Right cardiac atrium (tissue), 5 donors: ENCODE data around the gene DTX3. TPM values are rescaled to one million over a fixed set of nuclear protein-coding genes. Genes with fewer than 3 reads are reported as not detected.

Experiments used
- polyA plus RNA-seq: library from polyadenylated mRNA; stranded (reverse); fragments of 200-250 nt; gene quantifications from one replicate; pipeline ENCODE4 v1.2.3, GENCODE V29; 2013
- total RNA-seq, 4 donors: library from RNA; stranded (reverse); fragmentation: NEBNext Ultra II Directional; extraction: Animal tissue kit (Norgen Biotek cat#: 25700); gene quantifications; one replicate each; pipeline ENCODE4 v1.2.1, GENCODE V29; 2021
- donor health status: healthy with polysubstance abuse.
- donor health status: DM: no; HTN: yes; CAD: no.
- donor health status: DM: no; HTN: no; CAD: no.
- donor health status: DM: no; HTN: yes; CAD: no; lungs with severe emphysema.
- donor health status: DM: yes; HTN: yes; CAD: no.

The DTX3 gene
- total and polyA plus RNA-seq, 5 donors, result 28.9 to 44.6 (median 37.4) TPM

Other genes with a start within 250 kb of the DTX3 start
- 10 to 100 TPM; 68.3 to 85.2 (median 76.5) TPM for gene R3HDM2, start 173.8 kb upstream of the DTX3 start, total RNA-seq
- gene R3HDM2, start 173.8 kb upstream of the DTX3 start, polyA plus RNA-seq, result 23.1 TPM
- not detected for gene INHBC, start 170.0 kb upstream of the DTX3 start, total RNA-seq
- not detected for gene INHBC, start 170.0 kb upstream of the DTX3 start, polyA plus RNA-seq
- not detected for gene INHBE, start 149.5 kb upstream of the DTX3 start, total RNA-seq
- gene INHBE, start 149.5 kb upstream of the DTX3 start, polyA plus RNA-seq, result not detected
- gene GLI1, start 145.0 kb upstream of the DTX3 start, total RNA-seq, result 1 to 10 TPM; 1.6 to 3.1 (median 2.5) TPM
- 0.59 TPM for gene GLI1, start 145.0 kb upstream of the DTX3 start, polyA plus RNA-seq
- gene ARHGAP9, start 125.0 kb upstream of the DTX3 start, total RNA-seq, result 10 to 100 TPM in 1 of 4 donors, 1 to 10 TPM in 3; 4.8 to 10.2 (median 7.5) TPM
- gene ARHGAP9, start 125.0 kb upstream of the DTX3 start, polyA plus RNA-seq, result 3.0 TPM
- 10 to 100 TPM; 68.6 to 89.8 (median 72.8) TPM for gene MARS1, start 116.8 kb upstream of the DTX3 start, total RNA-seq
- gene MARS1, start 116.8 kb upstream of the DTX3 start, polyA plus RNA-seq, result 54.9 TPM
- 10 to 100 TPM; 21.8 to 34.7 (median 22.3) TPM for gene DDIT3, start 84.3 kb upstream of the DTX3 start, total RNA-seq
- gene DDIT3, start 84.3 kb upstream of the DTX3 start, polyA plus RNA-seq, result 54.6 TPM
- gene MBD6, start 82.0 kb upstream of the DTX3 start, total RNA-seq, result 10 to 100 TPM; 35.7 to 50.9 (median 41.6) TPM
- 16.4 TPM for gene MBD6, start 82.0 kb upstream of the DTX3 start, polyA plus RNA-seq
- 10 to 100 TPM; 88.6 to 92.4 (median 89.5) TPM for gene DCTN2, start 57.6 kb upstream of the DTX3 start, total RNA-seq
- 99.2 TPM for gene DCTN2, start 57.6 kb upstream of the DTX3 start, polyA plus RNA-seq
- gene KIF5A, start 54.8 kb upstream of the DTX3 start, total RNA-seq, result under 1 TPM; 0.09 to 0.31 (median 0.20) TPM
- 0.20 TPM for gene KIF5A, start 54.8 kb upstream of the DTX3 start, polyA plus RNA-seq
- gene PIP4K2C, start 13.6 kb upstream of the DTX3 start, total RNA-seq, result 10 to 100 TPM; 14.9 to 17.1 (median 15.6) TPM
- gene PIP4K2C, start 13.6 kb upstream of the DTX3 start, polyA plus RNA-seq, result 8.7 TPM
- 10 to 100 TPM; 14.0 to 22.6 (median 18.1) TPM for gene ARHGEF25, start 6.6 kb downstream of the DTX3 start, total RNA-seq
- gene ARHGEF25, start 6.6 kb downstream of the DTX3 start, polyA plus RNA-seq, result 21.3 TPM
- 1 to 10 TPM; 1.2 to 2.5 (median 2.2) TPM for gene B4GALNT1, start 28.4 kb downstream of the DTX3 start, total RNA-seq
- 3.3 TPM for gene B4GALNT1, start 28.4 kb downstream of the DTX3 start, polyA plus RNA-seq
- gene OS9, start 89.3 kb downstream of the DTX3 start, total RNA-seq, result 100 to 1,000 TPM; 145 to 168 (median 154) TPM
- gene OS9, start 89.3 kb downstream of the DTX3 start, polyA plus RNA-seq, result 127 TPM
- gene AGAP2, start 133.9 kb downstream of the DTX3 start, total RNA-seq, result under 1 TPM; 0.53 to 0.91 (median 0.72) TPM
- 1.7 TPM for gene AGAP2, start 133.9 kb downstream of the DTX3 start, polyA plus RNA-seq
- 10 to 100 TPM; 31.5 to 41.3 (median 34.5) TPM for gene TSPAN31, start 140.2 kb downstream of the DTX3 start, total RNA-seq
- gene TSPAN31, start 140.2 kb downstream of the DTX3 start, polyA plus RNA-seq, result 43.9 TPM
- gene CDK4, start 147.5 kb downstream of the DTX3 start, total RNA-seq, result 10 to 100 TPM; 50.9 to 53.9 (median 53.4) TPM
- 29.7 TPM for gene CDK4, start 147.5 kb downstream of the DTX3 start, polyA plus RNA-seq
- 10 to 100 TPM; 15.2 to 17.8 (median 16.4) TPM for gene MARCHF9, start 150.3 kb downstream of the DTX3 start, total RNA-seq
- 14.3 TPM for gene MARCHF9, start 150.3 kb downstream of the DTX3 start, polyA plus RNA-seq
- gene CYP27B1, start 162.3 kb downstream of the DTX3 start, total RNA-seq, result under 1 TPM in 3 of 4 donors, not detected in 1; 0.12 to 0.22 (median 0.14) TPM
- gene CYP27B1, start 162.3 kb downstream of the DTX3 start, polyA plus RNA-seq, result 0.18 TPM
- gene METTL1, start 167.3 kb downstream of the DTX3 start, total RNA-seq, result 10 to 100 TPM in 1 of 4 donors, 1 to 10 TPM in 3; 5.7 to 15.8 (median 8.5) TPM
- 6.3 TPM for gene METTL1, start 167.3 kb downstream of the DTX3 start, polyA plus RNA-seq
- gene EEF1AKMT3, start 167.8 kb downstream of the DTX3 start, total RNA-seq, result 1 to 10 TPM; 2.1 to 3.1 (median 2.6) TPM
- 0.95 TPM for gene EEF1AKMT3, start 167.8 kb downstream of the DTX3 start, polyA plus RNA-seq
- gene TSFM, start 178.0 kb downstream of the DTX3 start, total RNA-seq, result 10 to 100 TPM; 28.9 to 36.1 (median 33.0) TPM
- 50.7 TPM for gene TSFM, start 178.0 kb downstream of the DTX3 start, polyA plus RNA-seq
- 1 to 10 TPM; 2.6 to 4.1 (median 3.2) TPM for gene AVIL, start 213.9 kb downstream of the DTX3 start, total RNA-seq
- 3.2 TPM for gene AVIL, start 213.9 kb downstream of the DTX3 start, polyA plus RNA-seq
- gene CTDSP2, start 241.9 kb downstream of the DTX3 start, total RNA-seq, result 100 to 1,000 TPM in 2 of 4 donors, 10 to 100 TPM in 2; 94.3 to 116 (median 103) TPM
- gene CTDSP2, start 241.9 kb downstream of the DTX3 start, polyA plus RNA-seq, result 41.7 TPM